Parathyroid adenoma (tissue), 2 donors: ENCODE data around the gene RTTN.

Source experiments
- H2AFZ ChIP-seq: fragments of 300-600 bp; sonication (generic); one replicate; pipeline ENCODE4 v1.7.0; 2017; ENCODE audit warnings: antibody characterized with exemption, mild to moderate bottlenecking
- H3K27ac ChIP-seq: fragments of 300-600 bp; sonication (generic); one replicate; pipeline ENCODE4 v1.7.0; 2017
- H3K27me3 ChIP-seq: fragments of 300-600 bp; sonication (generic); one replicate; pipeline ENCODE4 v1.7.0; 2017; ENCODE audit warnings: low read length; ENCODE audit not compliant: control insufficient read depth, insufficient read depth
- H3K36me3 ChIP-seq: fragments of 300-600 bp; sonication (generic); one replicate; pipeline ENCODE4 v1.7.0; 2017; ENCODE audit warnings: low read length; ENCODE audit not compliant: control insufficient read depth, insufficient read depth
- H3K4me1 ChIP-seq: fragments of 300-600 bp; sonication (generic); one replicate; pipeline ENCODE4 v1.7.0; 2017; ENCODE audit warnings: control low read depth
- H3K4me2 ChIP-seq: fragments of 300-600 bp; sonication (generic); one replicate; pipeline ENCODE4 v1.7.0; 2017; ENCODE audit warnings: low read length
- H3K4me3 ChIP-seq: fragments of 300-600 bp; sonication (generic); one replicate; pipeline ENCODE4 v1.7.0; 2017; ENCODE audit warnings: low read depth, low read length
- H3K79me2 ChIP-seq: fragments of 300-600 bp; sonication (generic); one replicate; pipeline ENCODE4 v1.7.0; 2017; ENCODE audit warnings: control low read depth
- H3K9ac ChIP-seq: fragments of 300-600 bp; sonication (generic); one replicate; pipeline ENCODE4 v1.7.0; 2017; ENCODE audit warnings: mild to moderate bottlenecking
- H3K9me3 ChIP-seq: fragments of 300-600 bp; sonication (generic); one replicate; pipeline ENCODE4 v1.7.0; 2017; ENCODE audit warnings: low read length; ENCODE audit not compliant: control insufficient read depth
- CTCF ChIP-seq: fragments of 300-600 bp; sonication (generic); IDR thresholded peaks from one replicate; pipeline ENCODE4 v1.7.0; 2017; ENCODE audit warnings: antibody characterized with exemption, mild to moderate bottlenecking
- donor health status: primary hyperparathyroidism.

The RTTN gene

GRCh38 chr18:70221915-70222278 is 16.4 kb upstream of the RTTN start:
- Histone ChIP-seq H3K79me2 (no peaks in the 10 kb centered on the region), H3K27me3 (no peaks in the 10 kb centered on the region), H3K9me3 (no peaks in the 10 kb centered on the region), H2AFZ (no peak overlapping the region), H3K4me3 (no peak overlapping the region), H3K9ac (no peak overlapping the region), H3K27ac (no peak overlapping the region), H3K36me3 (no peaks in the 10 kb centered on the region), H3K4me1 (no peaks in the 10 kb centered on the region), H3K4me2 (no peak overlapping the region)
- no peak for TF ChIP-seq CTCF

- Histone ChIP-seq H2AFZ (no peak overlapping the region), H3K27ac (no peak overlapping the region), H3K4me3 (no peak overlapping the region), H3K9me3 (no peaks in the 10 kb centered on the region), H3K79me2 (no peaks in the 10 kb centered on the region), H3K4me1 (no peaks in the 10 kb centered on the region), H3K4me2 (peak overlapping the region; percentile 15), H3K9ac (no peak overlapping the region), H3K27me3 (no peaks in the 10 kb centered on the region), H3K36me3 (no peaks in the 10 kb centered on the region)
- no peak for TF ChIP-seq CTCF
Measured at GRCh38 chr18:70221156-70221914, 15.8 kb upstream of the RTTN start.

DNA sequence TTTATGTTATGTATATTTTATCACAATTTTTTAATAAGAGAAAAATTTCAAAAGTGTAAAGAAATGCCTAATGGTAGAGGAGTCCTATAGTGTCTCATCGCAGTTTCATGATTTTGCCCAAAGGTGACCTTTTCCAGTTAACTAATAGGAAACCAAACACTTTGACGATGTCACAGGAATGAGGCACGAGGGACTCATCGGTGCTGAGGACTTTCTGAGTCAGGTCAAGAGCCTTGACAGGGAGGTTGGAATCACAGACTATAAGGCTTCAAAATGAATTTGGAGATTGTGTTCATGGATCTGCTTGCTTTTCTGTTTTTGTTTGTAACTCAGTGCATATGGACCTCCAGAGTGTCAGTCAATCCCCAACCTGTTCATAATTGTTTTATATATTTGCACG is 15.1 kb upstream of the RTTN start:
- H3K4me1 ChIP-seq, result no peaks in the 10 kb centered on the region
- no peak overlapping the region for H3K27ac ChIP-seq
- H2AFZ ChIP-seq, result no peak overlapping the region
- H3K79me2 ChIP-seq, result no peaks in the 10 kb centered on the region
- H3K4me3 ChIP-seq, result no peak overlapping the region
- no peaks in the 10 kb centered on the region for H3K9me3 ChIP-seq
- H3K27me3 ChIP-seq, result no peaks in the 10 kb centered on the region
- no peaks in the 10 kb centered on the region for H3K36me3 ChIP-seq
- H3K4me2 ChIP-seq, result no peak overlapping the region
- no peak overlapping the region for H3K9ac ChIP-seq
- TF ChIP-seq CTCF, result no peak

GRCh38 chr18:70219688-70220087 is 14.2 kb upstream of the RTTN start:
- no peak overlapping the region for H3K27ac ChIP-seq
- no peak overlapping the region for H3K9ac ChIP-seq
- no peaks in the 10 kb centered on the region for H3K27me3 ChIP-seq
- H2AFZ ChIP-seq, result no peak overlapping the region
- H3K4me2 ChIP-seq, result no peak overlapping the region
- H3K79me2 ChIP-seq, result no peaks in the 10 kb centered on the region
- H3K4me1 ChIP-seq, result no peaks in the 10 kb centered on the region
- H3K9me3 ChIP-seq, result no peaks in the 10 kb centered on the region
- H3K4me3 ChIP-seq, result no peak overlapping the region
- no peaks in the 10 kb centered on the region for H3K36me3 ChIP-seq
- TF ChIP-seq CTCF, result no peak

GRCh38 chr18:70216788-70217187 is 11.3 kb upstream of the RTTN start:
- H3K79me2 ChIP-seq, result no peaks in the 10 kb centered on the region

More at GRCh38 chr18:70216788-70217187, 11.3 kb upstream of the RTTN start:
- Histone ChIP-seq H2AFZ (no peak overlapping the region), H3K36me3 (no peaks in the 10 kb centered on the region), H3K27ac (no peak overlapping the region), H3K4me3 (no peak overlapping the region), H3K9ac (no peak overlapping the region), H3K4me1 (no peaks in the 10 kb centered on the region), H3K27me3 (no peaks in the 10 kb centered on the region), H3K9me3 (no peaks in the 10 kb centered on the region), H3K4me2 (no peak overlapping the region)
- no peak for TF ChIP-seq CTCF
